HepG2 (cell line): ENCODE data around the gene NT5M.

Source experiments
- GABPA ChIP-seq, 2 experiments: IDR thresholded peaks; 2 replicates each; pipeline ENCODE4 v1.6.1; 2011 to 2016; ENCODE audit warnings: low read depth in 2 of 2, low read length in 1 of 2, missing biosample characterization in 1 of 2, missing genetic modification characterization in 1 of 2
- NFIC ChIP-seq: IDR thresholded peaks from 2 replicates; pipeline ENCODE4 v1.6.1; 2012; ENCODE audit warnings: mild to moderate bottlenecking, low read length, inconsistent platforms
- ZBTB38 ChIP-seq: sonication (generic); formaldehyde crosslinking; IDR thresholded peaks from 2 replicates; pipeline ENCODE4 v1.5.1; 2020; ENCODE audit warnings: mild to moderate bottlenecking, missing genetic modification reagents
- ZNF274 ChIP-seq: sonication (generic); formaldehyde crosslinking; IDR thresholded peaks from 2 replicates; pipeline ENCODE4 v1.5.1; 2020; ENCODE audit warnings: mild to moderate bottlenecking, missing genetic modification reagents
- ZNF547 ChIP-seq: sonication (generic); formaldehyde crosslinking; IDR thresholded peaks from 2 replicates; pipeline ENCODE4 v1.5.1; 2020; ENCODE audit warnings: mild to moderate bottlenecking, missing genetic modification reagents
- ZNF564 ChIP-seq: sonication (generic); formaldehyde crosslinking; IDR thresholded peaks from 2 replicates; pipeline ENCODE4 v1.8.1; 2023; ENCODE audit warnings: mild to moderate bottlenecking, missing genetic modification reagents
- TF ChIP-seq, protein P1 (sequence below): sonication (generic); formaldehyde crosslinking; IDR thresholded peaks from 2 replicates; pipeline ENCODE4 v1.5.0; 2020; ENCODE audit warnings: mild to moderate bottlenecking, missing genetic modification reagents, moderate library complexity

DNA sequence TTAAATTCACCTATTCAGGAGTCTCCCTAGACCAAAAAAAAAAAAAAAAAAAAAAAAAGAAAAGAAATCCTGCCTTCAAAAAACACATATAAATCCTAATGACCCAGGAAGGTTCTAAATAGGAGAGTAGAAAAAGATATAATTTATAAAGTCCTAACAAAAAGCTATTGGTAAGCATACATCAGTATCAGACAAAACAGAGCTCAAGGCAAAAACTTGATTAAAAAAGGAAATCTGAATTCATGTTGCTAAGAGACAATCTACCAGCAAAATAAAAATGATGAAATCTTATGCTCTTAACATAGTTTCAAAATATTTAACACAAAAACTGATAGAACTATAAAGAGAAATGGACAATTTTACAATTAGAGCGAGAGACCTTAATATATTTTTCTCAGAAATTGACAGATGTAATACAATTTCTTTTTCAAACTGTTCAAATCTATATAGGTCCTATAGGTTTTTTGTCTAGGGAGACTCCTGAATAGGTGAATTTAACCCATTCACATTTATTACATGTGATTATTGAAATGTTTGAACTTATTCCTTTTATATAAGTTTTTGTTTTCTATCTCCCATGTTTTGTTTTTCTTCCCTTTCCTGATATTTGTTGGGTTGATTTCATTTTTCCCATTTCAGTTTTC lies 57.0 kb downstream of the NT5M start:
- TF ChIP-seq ZBTB38 (CRISPR knock-in tag) (no peak), GABPA (IDR thresholded peaks at IDR 0.05; ENCODE audit: low read depth, low read length) (no peak), GABPA (CRISPR knock-in tag; IDR thresholded peaks at IDR 0.05; ENCODE audit: low read depth) (no peak), ZNF274 (CRISPR knock-in tag) (no peak), ZNF547 (CRISPR knock-in tag) (no peak), NFIC (no peak), ZNF564 (CRISPR knock-in tag) (no peak)
- TF ChIP-seq, protein P1, sequence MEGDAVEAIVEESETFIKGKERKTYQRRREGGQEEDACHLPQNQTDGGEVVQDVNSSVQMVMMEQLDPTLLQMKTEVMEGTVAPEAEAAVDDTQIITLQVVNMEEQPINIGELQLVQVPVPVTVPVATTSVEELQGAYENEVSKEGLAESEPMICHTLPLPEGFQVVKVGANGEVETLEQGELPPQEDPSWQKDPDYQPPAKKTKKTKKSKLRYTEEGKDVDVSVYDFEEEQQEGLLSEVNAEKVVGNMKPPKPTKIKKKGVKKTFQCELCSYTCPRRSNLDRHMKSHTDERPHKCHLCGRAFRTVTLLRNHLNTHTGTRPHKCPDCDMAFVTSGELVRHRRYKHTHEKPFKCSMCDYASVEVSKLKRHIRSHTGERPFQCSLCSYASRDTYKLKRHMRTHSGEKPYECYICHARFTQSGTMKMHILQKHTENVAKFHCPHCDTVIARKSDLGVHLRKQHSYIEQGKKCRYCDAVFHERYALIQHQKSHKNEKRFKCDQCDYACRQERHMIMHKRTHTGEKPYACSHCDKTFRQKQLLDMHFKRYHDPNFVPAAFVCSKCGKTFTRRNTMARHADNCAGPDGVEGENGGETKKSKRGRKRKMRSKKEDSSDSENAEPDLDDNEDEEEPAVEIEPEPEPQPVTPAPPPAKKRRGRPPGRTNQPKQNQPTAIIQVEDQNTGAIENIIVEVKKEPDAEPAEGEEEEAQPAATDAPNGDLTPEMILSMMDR (CRISPR knock-in tag), result no peak
